ENCODE data around the gene DCXR.

The DCXR gene

GRCh38 chr17:82046903-82047302 lies 9.4 kb upstream of the DCXR start:
- ChIA-PET CTCF (no interaction called here), POLR2A (interaction anchor here (1.3 kb wide), 2 partner anchors 9 kb away, joined by 3 read pairs; partner anchors contain the start of gene DCXR)
- TF ChIP-seq, protein P1, sequence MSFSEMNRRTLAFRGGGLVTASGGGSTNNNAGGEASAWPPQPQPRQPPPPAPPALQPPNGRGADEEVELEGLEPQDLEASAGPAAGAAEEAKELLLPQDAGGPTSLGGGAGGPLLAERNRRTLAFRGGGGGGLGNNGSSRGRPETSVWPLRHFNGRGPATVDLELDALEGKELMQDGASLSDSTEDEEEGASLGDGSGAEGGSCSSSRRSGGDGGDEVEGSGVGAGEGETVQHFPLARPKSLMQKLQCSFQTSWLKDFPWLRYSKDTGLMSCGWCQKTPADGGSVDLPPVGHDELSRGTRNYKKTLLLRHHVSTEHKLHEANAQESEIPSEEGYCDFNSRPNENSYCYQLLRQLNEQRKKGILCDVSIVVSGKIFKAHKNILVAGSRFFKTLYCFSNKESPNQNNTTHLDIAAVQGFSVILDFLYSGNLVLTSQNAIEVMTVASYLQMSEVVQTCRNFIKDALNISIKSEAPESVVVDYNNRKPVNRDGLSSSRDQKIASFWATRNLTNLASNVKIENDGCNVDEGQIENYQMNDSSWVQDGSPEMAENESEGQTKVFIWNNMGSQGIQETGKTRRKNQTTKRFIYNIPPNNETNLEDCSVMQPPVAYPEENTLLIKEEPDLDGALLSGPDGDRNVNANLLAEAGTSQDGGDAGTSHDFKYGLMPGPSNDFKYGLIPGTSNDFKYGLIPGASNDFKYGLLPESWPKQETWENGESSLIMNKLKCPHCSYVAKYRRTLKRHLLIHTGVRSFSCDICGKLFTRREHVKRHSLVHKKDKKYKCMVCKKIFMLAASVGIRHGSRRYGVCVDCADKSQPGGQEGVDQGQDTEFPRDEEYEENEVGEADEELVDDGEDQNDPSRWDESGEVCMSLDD (tag by site-specific recombination; IDR thresholded peaks at IDR 0.05) = no peak
- TF ChIP-seq SP3 (tag by site-specific recombination; IDR thresholded peaks at IDR 0.05) (no peak), MZF1 (tag by site-specific recombination; IDR thresholded peaks at IDR 0.05; ENCODE audit: borderline replicate concordance) (no peak), ZNF514 (tag by site-specific recombination; IDR thresholded peaks at IDR 0.05) (no peak), ZNF302 (tag by site-specific recombination; IDR thresholded peaks at IDR 0.05; ENCODE audit: low read depth) (no peak), TRIM28 (IDR thresholded peaks at IDR 0.05; ENCODE audit: borderline replicate concordance, low read length) (no peak), ZNF529 (tag by site-specific recombination; IDR thresholded peaks at IDR 0.05; ENCODE audit: insufficient replicate concordance) (no peak), SALL2 (tag by site-specific recombination; IDR thresholded peaks at IDR 0.05; ENCODE audit: borderline replicate concordance) (no peak), ZFHX2 (tag by site-specific recombination; conservative IDR thresholded peaks at IDR 0.05) (no peak), ZNF677 (tag by site-specific recombination; IDR thresholded peaks at IDR 0.05) (no peak), KLF9 (tag by site-specific recombination; IDR thresholded peaks at IDR 0.05; ENCODE audit: low read depth) (no peak), SP7 (tag by site-specific recombination; IDR thresholded peaks at IDR 0.05) (no peak), ZNF10 (tag by site-specific recombination; IDR thresholded peaks at IDR 0.05) (no peak), ZNF76 (tag by site-specific recombination; IDR thresholded peaks at IDR 0.05; ENCODE audit: borderline replicate concordance, low read depth) (no peak), HOXA7 (CRISPR knock-in tag; IDR thresholded peaks at IDR 0.05; ENCODE audit: borderline replicate concordance) (no peak), ZNF488 (tag by site-specific recombination; IDR thresholded peaks at IDR 0.05) (no peak)
- TF ChIP-seq, protein P2, sequence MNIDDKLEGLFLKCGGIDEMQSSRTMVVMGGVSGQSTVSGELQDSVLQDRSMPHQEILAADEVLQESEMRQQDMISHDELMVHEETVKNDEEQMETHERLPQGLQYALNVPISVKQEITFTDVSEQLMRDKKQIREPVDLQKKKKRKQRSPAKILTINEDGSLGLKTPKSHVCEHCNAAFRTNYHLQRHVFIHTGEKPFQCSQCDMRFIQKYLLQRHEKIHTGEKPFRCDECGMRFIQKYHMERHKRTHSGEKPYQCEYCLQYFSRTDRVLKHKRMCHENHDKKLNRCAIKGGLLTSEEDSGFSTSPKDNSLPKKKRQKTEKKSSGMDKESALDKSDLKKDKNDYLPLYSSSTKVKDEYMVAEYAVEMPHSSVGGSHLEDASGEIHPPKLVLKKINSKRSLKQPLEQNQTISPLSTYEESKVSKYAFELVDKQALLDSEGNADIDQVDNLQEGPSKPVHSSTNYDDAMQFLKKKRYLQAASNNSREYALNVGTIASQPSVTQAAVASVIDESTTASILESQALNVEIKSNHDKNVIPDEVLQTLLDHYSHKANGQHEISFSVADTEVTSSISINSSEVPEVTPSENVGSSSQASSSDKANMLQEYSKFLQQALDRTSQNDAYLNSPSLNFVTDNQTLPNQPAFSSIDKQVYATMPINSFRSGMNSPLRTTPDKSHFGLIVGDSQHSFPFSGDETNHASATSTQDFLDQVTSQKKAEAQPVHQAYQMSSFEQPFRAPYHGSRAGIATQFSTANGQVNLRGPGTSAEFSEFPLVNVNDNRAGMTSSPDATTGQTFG (tag by site-specific recombination; IDR thresholded peaks at IDR 0.05; ENCODE audit: borderline replicate concordance) = no peak
- no peak overlapping the region for H3K27ac ChIP-seq (ENCODE audit: extremely low read depth, low read depth, low read length)
- no peak overlapping the region for H3K4me3 ChIP-seq (ENCODE audit: low read depth, low read length)
- H3K36me3 ChIP-seq (ENCODE audit: control insufficient read depth in 2 of 2, insufficient read depth in 1 of 2, low read length in 2 of 2) = peaks cover 0 to 49% of the 10 kb centered on the region in 2 experiments; a peak in 1 of 3 replicates
- H3K9me3 ChIP-seq (ENCODE audit: control insufficient read depth, insufficient read depth, low read depth, low read length) = no peaks in the 10 kb centered on the region
- H3K4me1 ChIP-seq (ENCODE audit: control insufficient read depth, insufficient read depth, low read length) = peaks cover 3% of the 10 kb centered on the region; the same call in 1 of the 2 replicates

DNA sequence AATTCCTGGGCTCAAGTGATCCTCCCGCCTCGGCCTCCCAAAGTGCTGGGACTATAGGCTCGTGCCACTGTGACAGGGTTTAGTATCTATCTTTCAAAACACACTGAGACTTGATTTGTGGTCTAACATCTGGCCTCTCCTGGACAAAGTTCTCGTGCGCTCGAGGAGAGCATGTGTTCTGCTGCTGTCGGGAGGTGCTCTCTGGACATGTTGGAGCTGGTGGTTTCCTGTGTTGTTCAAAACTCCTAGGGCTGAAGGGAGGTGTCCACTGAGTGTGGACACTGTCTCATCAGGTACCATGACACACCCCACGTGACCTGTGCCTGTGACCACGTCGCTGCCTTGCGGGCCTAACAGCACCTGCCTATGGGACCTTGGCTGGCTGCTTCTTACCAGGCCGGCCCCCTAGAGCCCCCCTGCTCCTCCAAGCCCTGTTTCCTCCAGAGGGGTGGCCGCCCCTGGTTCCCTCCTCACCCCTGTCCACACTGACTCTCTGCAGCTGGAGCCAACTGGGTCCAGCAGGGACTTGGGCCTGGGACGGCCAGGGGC lies 8.5 kb upstream of the DCXR start:
- POLR2A ChIA-PET = interaction anchor here (1.3 kb wide), 2 partner anchors 8 to 10 kb away, joined by 3 read pairs; partner anchors contain the start of gene DCXR
- CTCF ChIA-PET = no interaction called here
- no peak for TF ChIP-seq ZNF610 (tag by site-specific recombination; IDR thresholded peaks at IDR 0.05; ENCODE audit: borderline replicate concordance)
- TF ChIP-seq RBAK (tag by site-specific recombination; IDR thresholded peaks at IDR 0.05) = no peak
- TF ChIP-seq ZNF473 (tag by site-specific recombination; IDR thresholded peaks at IDR 0.05) = no peak
- TF ChIP-seq ZNF23 (tag by site-specific recombination; IDR thresholded peaks at IDR 0.05; ENCODE audit: borderline replicate concordance) = no peak
- TF ChIP-seq ZNF449 (tag by site-specific recombination; IDR thresholded peaks at IDR 0.05) = no peak
- no peak for TF ChIP-seq ZFP37 (tag by site-specific recombination; IDR thresholded peaks at IDR 0.05)
- TF ChIP-seq ZNF335 (tag by site-specific recombination; conservative IDR thresholded peaks at IDR 0.05) = no peak
- TF ChIP-seq ZNF777 (tag by site-specific recombination; IDR thresholded peaks at IDR 0.05; ENCODE audit: borderline replicate concordance) = no peak
- TF ChIP-seq, protein P3, sequence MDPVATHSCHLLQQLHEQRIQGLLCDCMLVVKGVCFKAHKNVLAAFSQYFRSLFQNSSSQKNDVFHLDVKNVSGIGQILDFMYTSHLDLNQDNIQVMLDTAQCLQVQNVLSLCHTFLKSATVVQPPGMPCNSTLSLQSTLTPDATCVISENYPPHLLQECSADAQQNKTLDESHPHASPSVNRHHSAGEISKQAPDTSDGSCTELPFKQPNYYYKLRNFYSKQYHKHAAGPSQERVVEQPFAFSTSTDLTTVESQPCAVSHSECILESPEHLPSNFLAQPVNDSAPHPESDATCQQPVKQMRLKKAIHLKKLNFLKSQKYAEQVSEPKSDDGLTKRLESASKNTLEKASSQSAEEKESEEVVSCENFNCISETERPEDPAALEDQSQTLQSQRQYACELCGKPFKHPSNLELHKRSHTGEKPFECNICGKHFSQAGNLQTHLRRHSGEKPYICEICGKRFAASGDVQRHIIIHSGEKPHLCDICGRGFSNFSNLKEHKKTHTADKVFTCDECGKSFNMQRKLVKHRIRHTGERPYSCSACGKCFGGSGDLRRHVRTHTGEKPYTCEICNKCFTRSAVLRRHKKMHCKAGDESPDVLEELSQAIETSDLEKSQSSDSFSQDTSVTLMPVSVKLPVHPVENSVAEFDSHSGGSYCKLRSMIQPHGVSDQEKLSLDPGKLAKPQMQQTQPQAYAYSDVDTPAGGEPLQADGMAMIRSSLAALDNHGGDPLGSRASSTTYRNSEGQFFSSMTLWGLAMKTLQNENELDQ (tag by site-specific recombination; IDR thresholded peaks at IDR 0.05; ENCODE audit: low read depth) = no peak

More for the DNA sequence above, 8.5 kb upstream of the DCXR start:
- Histone ChIP-seq H3K27ac (ENCODE audit: extremely low read depth, low read depth, low read length) (no peak overlapping the region), H3K4me3 (ENCODE audit: low read depth, low read length) (no peak overlapping the region), H3K4me1 (ENCODE audit: control insufficient read depth, insufficient read depth, low read length) (peaks cover 3% of the 10 kb centered on the region; the same call in 1 of the 2 replicates), H3K36me3 (ENCODE audit: control insufficient read depth in 2 of 2, insufficient read depth in 1 of 2, low read length in 2 of 2) (peaks cover 0 to 49% of the 10 kb centered on the region in 2 experiments; a peak in 1 of 3 replicates), H3K9me3 (ENCODE audit: control insufficient read depth, insufficient read depth, low read depth, low read length) (no peaks in the 10 kb centered on the region)
